Inflammatory macrophage treated with lipopolysaccharide for 4 hours (primary cell): ENCODE results near the gene RNF224.

Experiments used
- DNase-seq: peaks from one replicate; pipeline ENCODE4 v3.0.0-alpha.2; 2020

The RNF224 gene

DNA sequence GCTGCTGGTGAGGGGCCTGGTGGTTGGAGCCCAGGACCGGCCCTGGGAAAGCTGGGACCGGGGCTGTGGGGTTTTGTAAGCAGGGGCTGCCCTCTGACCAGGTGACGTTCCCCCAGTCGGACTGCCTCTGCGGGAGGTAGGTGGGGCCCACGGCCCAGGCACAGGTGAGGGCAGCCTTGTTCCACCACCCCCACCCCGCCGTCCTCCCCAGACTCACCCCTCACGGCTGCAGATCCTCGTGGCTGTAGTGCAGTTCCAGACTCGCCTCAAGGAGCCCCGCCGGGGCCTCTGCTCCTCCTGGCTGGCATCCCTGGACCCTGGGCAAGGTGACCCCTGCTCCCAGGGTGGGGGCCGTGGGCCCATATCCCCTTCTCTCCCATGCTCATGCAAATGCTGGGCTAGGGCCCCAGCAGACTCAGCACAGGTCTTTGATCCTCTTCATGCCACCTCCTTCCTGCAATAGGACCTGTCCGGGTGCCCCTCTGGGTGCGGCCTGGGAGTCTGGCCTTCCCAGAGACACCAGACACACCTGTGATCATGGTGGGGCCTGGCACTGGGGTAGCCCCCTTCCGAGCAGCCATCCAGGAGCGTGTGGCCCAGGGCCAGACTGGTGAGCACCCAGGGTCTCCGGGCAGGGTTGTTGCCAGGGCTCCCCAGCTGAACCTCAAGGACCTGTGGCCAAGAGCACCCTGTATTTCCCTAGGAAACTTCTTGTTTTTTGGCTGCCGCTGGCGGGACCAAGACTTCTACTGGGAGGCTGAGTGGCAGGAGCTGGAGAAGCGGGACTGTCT, 11.9 kb upstream of the RNF224 start:
- DNase-seq = no peak

DNA sequence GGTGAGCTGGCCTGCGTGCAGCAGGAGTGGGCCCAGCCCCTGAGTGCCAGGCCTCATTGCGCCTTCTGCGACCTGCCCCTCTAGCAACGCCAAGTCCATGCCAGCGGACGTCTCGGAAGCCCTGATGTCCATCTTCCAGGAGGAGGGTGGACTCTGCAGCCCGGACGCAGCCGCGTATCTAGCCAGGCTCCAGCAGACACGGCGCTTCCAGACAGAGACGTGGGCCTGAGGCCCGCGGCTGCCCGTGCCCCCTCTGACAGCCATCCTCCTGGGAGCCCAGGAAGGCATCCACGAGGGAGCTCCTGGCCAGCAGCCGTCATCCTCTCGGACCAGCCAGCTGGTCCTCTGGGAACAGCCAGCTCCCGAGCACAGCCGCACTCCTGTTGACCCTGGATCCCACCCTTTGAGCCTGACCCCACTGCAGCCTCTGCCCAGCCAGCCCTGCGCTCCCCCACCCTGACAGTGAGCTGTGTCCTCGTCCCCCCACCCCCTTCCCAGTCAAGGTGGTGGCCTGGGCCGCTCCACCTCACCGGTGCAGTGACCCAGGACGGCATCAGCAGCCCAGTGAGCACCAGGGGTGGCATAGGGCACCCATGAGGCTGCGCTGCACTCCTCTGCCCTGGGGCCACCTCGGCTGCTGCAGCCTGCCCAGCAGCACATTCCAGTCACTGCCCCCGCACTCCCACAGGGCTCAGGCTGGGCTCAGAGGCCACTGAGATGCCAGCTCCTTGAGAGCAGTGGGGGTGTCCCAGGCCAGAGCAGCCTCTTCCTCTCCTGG, 10.9 kb upstream of the RNF224 start:
- no peak for DNase-seq

DNA sequence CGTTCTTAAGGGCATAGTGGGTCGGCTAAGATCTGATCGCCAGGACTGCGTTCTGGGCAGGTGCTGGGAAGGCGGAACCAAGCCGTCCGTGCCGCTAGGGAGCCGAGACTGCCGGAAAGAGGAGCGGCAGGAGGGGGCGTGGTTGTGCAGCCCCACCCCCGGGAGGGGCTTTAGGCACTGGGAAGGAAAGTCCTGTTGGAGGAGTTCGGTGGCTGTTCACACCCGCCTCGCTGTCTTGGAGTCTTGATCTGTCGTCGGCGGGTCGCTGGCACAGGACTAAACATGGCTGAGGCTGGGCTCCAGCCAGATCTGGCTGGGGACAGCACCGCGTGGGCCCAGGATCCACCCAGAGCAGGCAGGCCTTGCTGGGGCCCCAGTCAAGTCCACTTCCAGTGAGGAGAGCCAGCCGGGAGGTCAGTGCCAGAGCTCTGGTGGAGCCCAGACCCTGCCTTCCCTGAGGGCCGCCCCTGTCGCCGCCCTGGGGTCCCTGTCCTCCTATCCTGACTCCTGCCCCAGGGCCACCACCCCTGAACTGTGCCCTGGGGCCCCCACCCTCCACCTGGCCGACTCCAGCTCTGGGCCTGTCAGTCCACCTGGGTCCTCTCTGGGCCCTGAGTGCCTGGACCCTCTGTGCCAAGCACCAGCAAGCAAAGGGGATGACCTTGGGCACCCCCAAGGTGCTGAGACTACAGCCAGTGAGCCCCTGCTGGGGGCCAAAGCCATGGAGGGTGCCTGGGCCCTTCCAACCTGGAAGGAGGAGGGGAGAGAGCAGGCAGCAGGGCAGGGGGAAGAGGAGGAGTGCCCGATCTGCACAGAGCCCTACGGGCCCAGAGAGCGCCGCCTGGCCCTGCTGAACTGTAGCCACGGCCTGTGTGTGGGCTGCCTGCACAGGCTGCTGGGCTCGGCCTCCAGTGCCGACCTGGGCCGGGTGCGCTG, 9.8 kb upstream of the RNF224 start:
- DNase-seq = no peak

GRCh38 chr9:137218212-137218753, 9.0 kb upstream of the RNF224 start:
- no peak for DNase-seq

DNA sequence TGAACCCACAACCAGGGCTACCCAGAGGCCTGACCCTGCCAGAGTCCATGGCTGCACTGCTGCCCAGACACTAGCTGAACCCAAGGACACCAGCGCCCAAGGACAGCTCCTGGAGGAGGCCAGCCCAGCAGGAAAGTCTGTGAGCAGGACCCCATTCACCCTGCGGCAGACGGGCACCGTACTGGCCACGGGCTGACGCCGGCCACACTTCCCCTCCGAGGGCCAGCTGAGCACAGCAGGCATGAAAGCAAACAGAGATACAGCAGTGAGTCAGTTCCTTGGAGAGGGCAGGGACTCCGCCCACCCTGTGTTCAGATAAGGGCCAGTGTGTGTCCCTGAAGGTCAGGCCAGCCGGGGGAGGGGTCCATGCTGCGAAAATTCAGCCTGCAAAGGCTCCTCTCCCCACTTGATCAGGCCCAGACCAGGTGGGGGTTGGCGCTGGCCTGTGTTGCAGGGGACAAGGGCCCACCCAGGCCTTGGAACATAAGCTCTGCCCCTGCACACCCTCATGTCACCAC, 8.5 kb upstream of the RNF224 start:
- peak; percentile 34 for DNase-seq

GRCh38 chr9:137219757-137220316, 7.5 kb upstream of the RNF224 start:
- DNase-seq = no peak

GRCh38 chr9:137220317-137221094, 6.8 kb upstream of the RNF224 start:
- DNase-seq = no peak

DNA sequence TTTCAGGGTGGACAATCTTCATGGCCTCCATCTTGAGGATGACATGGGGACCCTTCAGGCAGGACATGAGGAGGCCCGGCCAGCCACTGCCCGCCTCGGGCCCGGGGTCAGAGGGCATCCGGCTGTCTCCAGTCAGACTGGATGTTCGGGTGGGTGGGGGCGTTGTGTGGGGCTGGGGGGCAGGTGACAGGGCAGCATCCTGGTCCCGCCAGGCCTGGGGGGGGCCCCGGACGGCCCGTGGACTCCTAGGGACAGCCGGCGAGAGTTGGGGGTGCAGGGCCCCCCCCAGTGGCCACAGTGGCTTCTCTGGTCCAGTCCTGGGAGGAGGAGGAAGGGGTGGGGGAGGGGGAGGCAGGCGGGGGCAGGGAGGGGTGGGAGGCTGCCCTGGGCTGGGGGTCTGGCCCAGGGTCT, 6.2 kb upstream of the RNF224 start:
- DNase-seq = no peak

GRCh38 chr9:137221506-137222111, 5.7 kb upstream of the RNF224 start:
- DNase-seq = no peak

DNA sequence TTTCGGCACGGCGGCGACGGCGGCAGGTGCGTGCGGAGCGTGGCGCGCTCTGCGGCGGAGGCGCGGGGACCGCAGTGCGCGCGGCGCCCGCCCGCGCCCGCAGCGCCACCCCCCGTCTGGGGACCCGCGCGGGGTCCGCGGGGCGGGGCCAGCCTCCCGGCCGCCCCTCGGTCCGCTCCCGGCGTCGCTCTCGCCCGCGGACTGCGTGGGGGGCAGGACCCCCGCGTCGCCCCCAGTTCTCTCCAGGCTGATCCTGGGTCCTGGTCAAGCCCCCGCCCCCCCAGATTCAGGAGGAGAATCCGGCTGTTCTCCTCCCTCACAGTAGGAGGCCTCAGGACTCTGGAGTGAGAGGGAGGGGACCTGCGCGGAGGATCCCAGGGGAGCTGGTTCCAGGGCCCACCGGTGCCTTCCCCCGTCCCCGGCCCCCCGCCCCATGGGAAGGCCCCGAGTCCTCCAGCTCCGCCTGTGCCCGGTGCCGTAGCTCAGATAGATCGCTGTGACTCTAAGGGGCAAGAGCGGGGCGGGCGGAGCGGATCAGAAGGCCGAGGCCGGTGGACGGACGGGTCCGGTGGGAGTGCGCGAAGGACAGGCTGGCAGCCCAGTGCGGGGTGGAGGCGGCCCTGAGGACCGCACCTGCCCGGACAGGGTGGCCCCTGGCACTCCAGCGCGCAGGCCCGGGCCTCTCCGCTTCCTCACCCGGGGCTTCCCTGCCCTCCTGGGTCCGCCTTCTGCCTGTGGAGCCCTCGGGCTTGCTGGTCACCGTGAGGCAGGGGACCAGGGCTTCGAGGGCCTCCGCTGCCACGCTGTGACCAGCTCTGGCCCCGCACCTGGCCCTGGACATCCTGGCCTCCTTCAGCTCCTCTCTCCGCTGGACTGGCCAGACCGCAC, 4.9 kb upstream of the RNF224 start, which contains the start of gene RNF208:
Gene RNF208 (minus strand): TSS at position 51 of the 888 bp plus-strand sequence. CDS start 1,028 bp downstream, outside the sequence.
- DNase-seq = no peak

- DNase-seq = peak; percentile 100
These were observed 4.0 kb upstream of the RNF224 start for GRCh38 chr9:137223078-137223970.

- no peak for DNase-seq
These were observed 2.2 kb upstream of the RNF224 start, which contains the start of gene CYSRT1 for GRCh38 chr9:137224830-137225694. CYSRT1 (plus strand) TSS chr9:137225174; CDS start chr9:137225622, 448 bp downstream.

GRCh38 chr9:137225699-137226331, 1.5 kb upstream of the RNF224 start:
- DNase-seq = no peak

DNA sequence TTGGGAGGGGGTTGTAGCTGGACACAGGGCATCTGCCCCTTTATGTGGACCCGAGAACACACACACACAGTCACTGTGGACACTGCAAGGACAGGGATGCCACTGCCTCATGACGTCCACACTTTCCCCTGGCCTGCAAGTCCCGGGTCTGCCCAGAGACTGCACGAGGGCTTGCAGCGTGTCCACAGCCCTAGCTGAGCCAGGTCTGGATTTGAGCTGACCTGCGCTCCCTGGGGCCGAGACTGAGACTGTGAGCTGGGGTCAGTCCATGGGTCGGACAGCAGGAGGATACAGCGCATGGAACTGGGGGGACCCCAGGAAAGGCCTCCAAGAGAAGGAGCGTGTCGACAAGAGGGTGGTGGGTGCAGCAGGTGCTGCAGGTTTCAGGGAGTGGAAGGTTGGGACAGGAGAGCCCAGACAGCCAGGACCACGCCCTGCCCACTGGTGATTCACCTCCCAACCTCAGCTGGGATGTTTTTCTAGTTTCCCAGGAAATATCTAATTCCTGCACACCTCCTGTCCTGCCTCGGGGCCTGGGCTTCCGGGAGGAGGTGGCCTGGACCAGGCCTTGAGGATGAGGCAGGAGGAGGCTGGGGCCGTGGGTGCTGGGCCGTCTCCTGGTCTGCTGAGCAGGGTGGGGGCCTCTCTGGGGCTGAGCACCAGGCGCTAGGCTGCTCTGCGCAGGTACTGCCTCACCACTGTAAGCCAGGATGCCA, 806 bp upstream of the RNF224 start:
- no peak for DNase-seq

DNA sequence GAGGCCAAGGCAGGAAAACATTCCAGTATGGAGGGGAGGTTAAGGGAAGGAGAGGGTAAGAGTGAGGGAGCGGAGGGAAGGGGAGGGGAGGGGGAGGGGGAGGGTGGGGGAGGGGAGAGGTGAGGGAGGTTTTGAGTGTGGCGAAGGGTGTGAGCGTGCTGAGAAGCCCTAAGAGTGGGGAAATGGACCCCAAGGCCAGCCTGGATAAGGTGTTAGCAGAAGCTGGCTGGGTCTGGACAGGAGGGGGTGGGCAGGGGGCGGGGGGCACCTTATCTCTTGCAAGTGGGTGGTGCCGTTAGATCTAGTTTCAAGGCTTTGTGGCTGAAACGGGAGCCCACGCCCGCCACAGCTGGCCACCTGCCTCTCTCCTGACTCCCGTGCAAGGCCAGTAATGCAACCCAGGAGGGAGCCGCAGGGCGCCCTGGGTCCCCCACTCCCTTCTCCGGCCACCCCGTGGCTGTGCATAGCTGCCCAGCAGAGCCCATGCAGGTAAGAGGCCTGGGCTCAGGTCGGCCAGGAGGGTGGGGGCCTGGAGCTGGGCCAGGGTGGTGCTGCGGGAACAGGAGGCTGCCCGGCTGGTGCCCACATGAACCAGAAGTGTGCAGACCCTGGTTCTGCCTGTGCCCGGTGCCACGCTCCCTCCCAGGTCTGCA, 677 bp downstream of the RNF224 start:
- no peak for DNase-seq

DNA sequence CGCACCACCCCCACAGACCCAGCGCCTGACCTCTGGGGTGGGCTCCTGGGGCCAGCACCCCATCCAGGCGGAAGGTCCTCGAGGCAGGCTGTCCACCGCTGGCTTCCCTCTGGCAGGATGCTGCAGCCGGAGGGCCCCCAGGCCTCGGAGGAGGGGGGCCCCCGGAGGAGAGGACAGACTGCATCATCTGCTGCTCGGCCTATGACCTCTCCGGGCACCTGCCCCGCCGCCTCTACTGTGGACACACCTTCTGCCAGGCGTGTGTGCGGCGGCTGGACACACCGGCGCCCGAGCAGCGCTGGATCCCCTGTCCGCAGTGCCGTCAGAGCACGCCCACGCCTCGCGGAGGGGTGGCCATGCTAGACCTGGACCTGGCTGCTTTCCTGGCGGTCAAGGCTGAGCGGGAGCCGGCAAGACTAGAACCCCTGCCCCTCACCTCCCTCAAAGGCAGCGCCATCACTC, 1.2 kb downstream of the RNF224 start:
- no peak for DNase-seq
